Measurements from ENCODE around the gene TMEM106C. TPM values are rescaled to one million over a fixed set of nuclear protein-coding genes. Genes with fewer than 3 reads are reported as not detected.

Gene TMEM106C
- total RNA-seq, 1 experiment from 2014 or later: 281 TPM

DNA sequence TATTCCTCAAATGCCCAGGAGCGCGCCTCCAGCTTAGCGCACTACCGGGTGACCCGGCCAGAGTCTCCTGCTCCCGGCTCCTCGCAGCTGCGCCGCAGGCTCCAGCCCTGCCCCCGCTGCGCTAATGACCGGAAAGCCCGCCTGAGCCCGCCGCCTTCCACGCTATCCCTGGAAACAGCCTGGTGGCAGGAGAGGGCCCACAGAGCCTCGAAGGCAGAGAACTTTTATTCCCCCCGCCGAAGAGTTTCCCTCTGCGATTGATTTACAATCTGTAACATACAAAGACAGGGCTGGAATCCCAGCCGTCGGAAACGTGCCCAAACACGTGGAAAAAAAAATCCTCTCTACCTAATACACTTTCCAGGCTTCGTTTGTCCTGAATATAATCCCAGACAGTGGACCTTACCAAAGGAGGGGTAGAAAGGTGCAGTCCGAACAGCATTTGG lies 39.4 kb downstream of the TMEM106C start:
- Histone ChIP-seq H3K36me3 (ENCODE audit: control insufficient read depth, insufficient read depth, low read length) (no peaks in the 10 kb centered on the region), H3K4me3 (ENCODE audit: low read depth, low read length) (peak overlapping the region; percentile 50), H3K4me1 (peaks cover 23% of the 10 kb centered on the region), H3K27me3 (replicated peaks; ENCODE audit: control insufficient read depth, insufficient read depth, low read length) (no peaks in the 10 kb centered on the region), H3K9me3 (no peaks in the 10 kb centered on the region)
- Mint-ChIP-seq H3K9me3 (ENCODE audit: unreplicated experiment) (no peaks in the 10 kb centered on the region), H3K4me3 (ENCODE audit: unreplicated experiment) (peak overlapping the region; percentile 95), H3K36me3 (ENCODE audit: insufficient read depth, unreplicated experiment) (peaks cover 36% of the 10 kb centered on the region), H3K27ac (ENCODE audit: unreplicated experiment) (peak overlapping the region; percentile 92), H3K27me3 (ENCODE audit: insufficient read depth, unreplicated experiment) (no peaks in the 10 kb centered on the region), H3K4me1 (ENCODE audit: low read depth, unreplicated experiment) (peaks cover 8% of the 10 kb centered on the region)
- intact Hi-C loops (cut with micrococcal nuclease; ENCODE audit: unreplicated experiment): loop anchor here (1.0 to 5.0 kb wide), 3 partner anchors 35 to 165 kb away; no protein-coding TSS in a partner anchor
- CTCF ChIA-PET: interaction anchor here (0.8 to 2.1 kb wide), 6 partner anchors 14 to 98 kb away, joined by 3 to 9 read pairs (median 4); partner anchors contain the start of gene VDR
- TSS peak; percentile 84 for BruUV-seq (replicated peaks)
- TF ChIP-seq, protein P1, sequence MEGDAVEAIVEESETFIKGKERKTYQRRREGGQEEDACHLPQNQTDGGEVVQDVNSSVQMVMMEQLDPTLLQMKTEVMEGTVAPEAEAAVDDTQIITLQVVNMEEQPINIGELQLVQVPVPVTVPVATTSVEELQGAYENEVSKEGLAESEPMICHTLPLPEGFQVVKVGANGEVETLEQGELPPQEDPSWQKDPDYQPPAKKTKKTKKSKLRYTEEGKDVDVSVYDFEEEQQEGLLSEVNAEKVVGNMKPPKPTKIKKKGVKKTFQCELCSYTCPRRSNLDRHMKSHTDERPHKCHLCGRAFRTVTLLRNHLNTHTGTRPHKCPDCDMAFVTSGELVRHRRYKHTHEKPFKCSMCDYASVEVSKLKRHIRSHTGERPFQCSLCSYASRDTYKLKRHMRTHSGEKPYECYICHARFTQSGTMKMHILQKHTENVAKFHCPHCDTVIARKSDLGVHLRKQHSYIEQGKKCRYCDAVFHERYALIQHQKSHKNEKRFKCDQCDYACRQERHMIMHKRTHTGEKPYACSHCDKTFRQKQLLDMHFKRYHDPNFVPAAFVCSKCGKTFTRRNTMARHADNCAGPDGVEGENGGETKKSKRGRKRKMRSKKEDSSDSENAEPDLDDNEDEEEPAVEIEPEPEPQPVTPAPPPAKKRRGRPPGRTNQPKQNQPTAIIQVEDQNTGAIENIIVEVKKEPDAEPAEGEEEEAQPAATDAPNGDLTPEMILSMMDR (IDR thresholded peaks at IDR 0.05; ENCODE audit: insufficient read depth in 1 of 2, low read depth in 1 of 2, low read length in 1 of 2, severe bottlenecking in 1 of 2, unreplicated experiment in 1 of 2): peak in 1 of 2 experiments; percentile 31
- POLR2A ChIA-PET: interaction anchor here (1.1 to 2.1 kb wide), 3 partner anchors 20 to 98 kb away, joined by 5 to 33 read pairs (median 6); partner anchors contain the start of gene VDR
- DNase-seq: peak; percentile 77 to 81

DNA sequence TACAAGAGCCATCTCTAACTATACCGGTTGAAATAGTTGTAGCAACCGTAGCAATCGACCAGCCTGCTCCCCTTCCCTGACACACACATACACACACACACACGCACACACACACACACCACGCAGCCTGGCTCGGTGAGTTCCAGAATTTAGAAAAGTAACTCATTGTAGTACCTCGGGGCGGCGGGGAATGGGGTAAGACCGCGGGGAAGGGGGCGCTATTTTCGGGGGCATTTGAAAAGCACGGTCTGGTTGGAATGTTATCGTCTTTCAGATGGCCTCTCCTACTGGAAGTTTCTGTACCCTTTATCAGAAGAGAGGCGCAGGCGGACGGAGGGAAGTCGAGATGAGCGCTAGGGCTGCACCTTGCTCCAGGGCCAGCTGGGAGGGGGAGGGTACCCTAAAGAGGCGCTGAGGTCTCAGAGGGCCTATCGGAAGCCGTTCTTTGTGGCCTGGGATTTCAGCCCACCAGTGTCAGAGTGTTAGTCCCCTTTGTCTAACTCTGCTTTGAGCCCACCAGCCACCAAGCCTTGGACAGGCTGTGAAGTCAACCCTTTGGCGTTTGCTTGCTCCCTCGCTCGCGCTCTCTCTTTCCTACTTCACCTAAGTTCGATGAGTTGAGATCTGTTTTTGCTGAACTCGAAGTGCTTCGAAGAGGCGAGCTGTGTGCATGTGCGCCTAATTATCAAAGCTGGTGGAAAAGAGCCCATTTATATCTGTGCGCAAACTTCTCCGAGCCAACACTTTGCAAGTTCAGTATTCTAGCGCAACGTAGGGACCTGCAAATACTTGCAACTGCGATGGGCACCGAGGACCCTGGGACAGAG lies 40.0 kb downstream of the TMEM106C start:
- ChIA-PET POLR2A (no interaction called here), CTCF (interaction anchor here (0.8 to 2.1 kb wide), 4 partner anchors 14 to 58 kb away, joined by 3 to 9 read pairs (median 6); no protein-coding TSS in a partner anchor)
- TF ChIP-seq, protein P1 (IDR thresholded peaks at IDR 0.05; ENCODE audit: insufficient read depth in 1 of 2, low read depth in 1 of 2, low read length in 1 of 2, severe bottlenecking in 1 of 2, unreplicated experiment in 1 of 2): peak in 1 of 2 experiments; percentile 35
- Histone ChIP-seq H3K4me1 (peaks cover 23% of the 10 kb centered on the region), H3K36me3 (ENCODE audit: control insufficient read depth, insufficient read depth, low read length) (no peaks in the 10 kb centered on the region), H3K9me3 (no peaks in the 10 kb centered on the region), H3K4me3 (ENCODE audit: low read depth, low read length) (peak overlapping the region; percentile 50), H3K27me3 (replicated peaks; ENCODE audit: control insufficient read depth, insufficient read depth, low read length) (no peaks in the 10 kb centered on the region)
- Mint-ChIP-seq H3K27ac (ENCODE audit: unreplicated experiment) (peak overlapping the region; percentile 92), H3K27me3 (ENCODE audit: insufficient read depth, unreplicated experiment) (no peaks in the 10 kb centered on the region), H3K4me1 (ENCODE audit: low read depth, unreplicated experiment) (peaks cover 8% of the 10 kb centered on the region), H3K9me3 (ENCODE audit: unreplicated experiment) (peaks cover 2% of the 10 kb centered on the region), H3K4me3 (ENCODE audit: unreplicated experiment) (peak overlapping the region; percentile 95), H3K36me3 (ENCODE audit: insufficient read depth, unreplicated experiment) (peaks cover 30% of the 10 kb centered on the region)
- BruUV-seq (replicated peaks): TSS peak; percentile 48
- intact Hi-C loops (cut with micrococcal nuclease; ENCODE audit: unreplicated experiment): loop anchor here (5.0 kb wide), 2 partner anchors 96 to 164 kb away; no protein-coding TSS in a partner anchor
- peak; percentile 42 for DNase-seq

- peak; percentile 64 to 84 for DNase-seq
- no peaks in the 10 kb centered on the region for H3K36me3 ChIP-seq (ENCODE audit: control insufficient read depth, insufficient read depth, low read length)
- no peaks in the 10 kb centered on the region for H3K9me3 ChIP-seq
- peaks cover 8% of the 10 kb centered on the region for H3K4me1 Mint-ChIP-seq (ENCODE audit: low read depth, unreplicated experiment)
- peaks cover 23% of the 10 kb centered on the region for H3K4me1 ChIP-seq
- no TSS peak for BruUV-seq (replicated peaks)
- TF ChIP-seq, protein P1 (IDR thresholded peaks at IDR 0.05; ENCODE audit: insufficient read depth in 1 of 2, low read depth in 1 of 2, low read length in 1 of 2, severe bottlenecking in 1 of 2, unreplicated experiment in 1 of 2): no peak
- H3K27ac Mint-ChIP-seq (ENCODE audit: unreplicated experiment): peak within 1 kb of the TSS; percentile 92
- H3K4me3 Mint-ChIP-seq (ENCODE audit: unreplicated experiment): peak within 1 kb of the TSS; percentile 95
- intact Hi-C loops (cut with micrococcal nuclease; ENCODE audit: unreplicated experiment): loop anchor here (5.0 kb wide), 2 partner anchors 97 to 163 kb away; no protein-coding TSS in a partner anchor
- no peaks in the 10 kb centered on the region for H3K27me3 ChIP-seq (replicated peaks; ENCODE audit: control insufficient read depth, insufficient read depth, low read length)
- POLR2A ChIA-PET: no interaction called here
- CTCF ChIA-PET: no interaction called here
- H3K27me3 Mint-ChIP-seq (ENCODE audit: insufficient read depth, unreplicated experiment): no peaks in the 10 kb centered on the region
- peaks cover 8% of the 10 kb centered on the region for H3K9me3 Mint-ChIP-seq (ENCODE audit: unreplicated experiment)
- H3K4me3 ChIP-seq (ENCODE audit: low read depth, low read length): peak within 1 kb of the TSS; percentile 50
- peaks cover 29% of the 10 kb centered on the region for H3K36me3 Mint-ChIP-seq (ENCODE audit: insufficient read depth, unreplicated experiment)
Measured at GRCh38 chr12:48004053-48004941, 40.9 kb downstream of the TMEM106C start, which contains the start of gene COL2A1. Gene COL2A1 (minus strand): TSS chr12:48004476. CDS start chr12:48004321, 155 bp downstream.
